Neural cell (in vitro differentiated cells): Measurements from ENCODE around the gene TLX2.

Experiments used
- EZH2 ChIP-seq: fragments of 200-600, 300-800 bp; shearing (Covaris generic), sonication (generic); IDR thresholded peaks from 2 replicates; pipeline ENCODE4 v1.6.1; 2014; ENCODE audit warnings: antibody characterized with exemption, low read length, borderline replicate concordance, mild to moderate bottlenecking; ENCODE audit not compliant: insufficient read depth, poor library complexity, severe bottlenecking
- POLR2AphosphoS5 ChIP-seq: IDR thresholded peaks from 2 replicates; pipeline ENCODE4 v1.6.1; 2012
- TAF1 ChIP-seq: IDR thresholded peaks from 2 replicates; pipeline ENCODE4 v1.6.1; 2012; ENCODE audit warnings: low read depth
- TF ChIP-seq, protein P1 (sequence below): fragments of 450-650 bp; IDR thresholded peaks from 2 replicates; pipeline ENCODE4 v1.5.1; 2014; ENCODE audit warnings: antibody characterized with exemption, mild to moderate bottlenecking, moderate library complexity; ENCODE audit not compliant: poor library complexity, severe bottlenecking

DNA sequence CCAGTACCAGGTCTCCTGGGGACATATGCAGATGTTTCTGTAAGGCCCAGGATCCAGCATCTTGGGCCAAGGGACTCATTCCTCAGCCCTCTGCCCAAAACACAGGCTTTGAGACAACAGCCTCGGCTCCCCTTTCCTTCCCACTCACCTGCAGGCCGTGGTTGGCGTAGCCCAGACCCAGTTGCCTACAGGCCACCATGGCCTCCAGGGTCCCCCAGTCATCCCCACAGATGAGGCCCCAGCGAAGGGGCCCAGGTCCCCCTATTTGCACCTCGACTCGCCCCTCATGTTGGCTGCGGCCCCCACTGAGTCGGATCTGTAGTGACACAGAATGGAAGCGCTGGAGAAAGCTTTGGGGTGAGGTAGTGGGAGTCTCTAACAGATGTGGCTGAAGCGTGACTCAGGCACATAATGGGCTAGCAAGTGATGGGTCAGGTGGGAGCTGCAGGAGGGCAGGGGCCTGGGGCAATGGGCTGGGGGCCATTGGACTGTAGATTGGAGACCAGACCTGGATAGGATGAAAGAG is 21.3 kb downstream of the TLX2 start:
- TF ChIP-seq TAF1 (no peak), POLR2AphosphoS5 (no peak), EZH2 (no peak)
- TF ChIP-seq, protein P1, sequence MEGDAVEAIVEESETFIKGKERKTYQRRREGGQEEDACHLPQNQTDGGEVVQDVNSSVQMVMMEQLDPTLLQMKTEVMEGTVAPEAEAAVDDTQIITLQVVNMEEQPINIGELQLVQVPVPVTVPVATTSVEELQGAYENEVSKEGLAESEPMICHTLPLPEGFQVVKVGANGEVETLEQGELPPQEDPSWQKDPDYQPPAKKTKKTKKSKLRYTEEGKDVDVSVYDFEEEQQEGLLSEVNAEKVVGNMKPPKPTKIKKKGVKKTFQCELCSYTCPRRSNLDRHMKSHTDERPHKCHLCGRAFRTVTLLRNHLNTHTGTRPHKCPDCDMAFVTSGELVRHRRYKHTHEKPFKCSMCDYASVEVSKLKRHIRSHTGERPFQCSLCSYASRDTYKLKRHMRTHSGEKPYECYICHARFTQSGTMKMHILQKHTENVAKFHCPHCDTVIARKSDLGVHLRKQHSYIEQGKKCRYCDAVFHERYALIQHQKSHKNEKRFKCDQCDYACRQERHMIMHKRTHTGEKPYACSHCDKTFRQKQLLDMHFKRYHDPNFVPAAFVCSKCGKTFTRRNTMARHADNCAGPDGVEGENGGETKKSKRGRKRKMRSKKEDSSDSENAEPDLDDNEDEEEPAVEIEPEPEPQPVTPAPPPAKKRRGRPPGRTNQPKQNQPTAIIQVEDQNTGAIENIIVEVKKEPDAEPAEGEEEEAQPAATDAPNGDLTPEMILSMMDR: no peak
